SK-N-SH treated with all-trans-retinoic acid at 6 μM for 48 hours (cell line): ENCODE results near the gene PFKFB4.
"Not testable (repeated sequence)": the region's sequence is repeated elsewhere in the genome, so short reads cannot be mapped to it uniquely, and the experiment has no call there.

ENCODE experiments used
- ATAC-seq: fragments of 200-7000 bp; cut with Tn5 transposase; 3 replicates; pipeline ENCODE4 v1.9.1; 2020; ENCODE audit warnings: mild to moderate bottlenecking, moderate library complexity
- ARNTL ChIP-seq: fragments of 450-650 bp; formaldehyde crosslinking; IDR thresholded peaks from 2 replicates; pipeline ENCODE4 v1.5.0; 2020; ENCODE audit warnings: low read depth, mild to moderate bottlenecking, moderate library complexity, borderline replicate concordance
- BACH2 ChIP-seq: fragments of 250-450 bp; sonication (Bioruptor Pico); IDR thresholded peaks from 2 replicates; pipeline ENCODE4 v1.9.0; 2021; ENCODE audit warnings: mild to moderate bottlenecking, borderline replicate concordance
- CSDC2 ChIP-seq: fragments of 250-450 bp; sonication (Bioruptor Pico); IDR thresholded peaks from 2 replicates; pipeline ENCODE4 v1.5.0; 2020; ENCODE audit warnings: mild to moderate bottlenecking, moderate library complexity
- ESRRG ChIP-seq: fragments of 250-450 bp; sonication (Bioruptor Pico); IDR thresholded peaks from 2 replicates; pipeline ENCODE4 v1.6.1; 2021; ENCODE audit warnings: mild to moderate bottlenecking
- GLIS3 ChIP-seq: fragments of 250-450 bp; sonication (Bioruptor Pico); IDR thresholded peaks from 2 replicates; pipeline ENCODE4 v1.5.0; 2020; ENCODE audit warnings: mild to moderate bottlenecking, moderate library complexity
- ISL1 ChIP-seq: fragments of 250-450 bp; sonication (Bioruptor Pico); IDR thresholded peaks from 2 replicates; pipeline ENCODE4 v2.1.2; 2022; ENCODE audit warnings: mild to moderate bottlenecking, moderate library complexity
- OSR1 ChIP-seq: fragments of 250-450 bp; sonication (Bioruptor Pico); IDR thresholded peaks from 2 replicates; pipeline ENCODE4 v1.8.0; 2022; ENCODE audit warnings: moderate library complexity, mild to moderate bottlenecking, inconsistent platforms
- PPARA ChIP-seq: fragments of 250-450 bp; sonication (Bioruptor Pico); IDR thresholded peaks from 2 replicates; pipeline ENCODE4 v1.5.0; 2020; ENCODE audit warnings: mild to moderate bottlenecking, borderline replicate concordance
- TCF4 ChIP-seq: fragments of 250-450 bp; sonication (Bioruptor Pico); IDR thresholded peaks from 2 replicates; pipeline ENCODE4 v1.8.0; 2021; ENCODE audit warnings: mild to moderate bottlenecking, moderate library complexity, borderline replicate concordance
- TOX ChIP-seq: fragments of 250-450 bp; sonication (Bioruptor Pico); IDR thresholded peaks from 2 replicates; pipeline ENCODE4 v1.8.0; 2021; ENCODE audit warnings: mild to moderate bottlenecking, moderate library complexity, borderline replicate concordance
- ZC3H10 ChIP-seq: fragments of 250-450 bp; sonication (Bioruptor Pico); IDR thresholded peaks from 2 replicates; pipeline ENCODE4 v1.5.1; 2021; ENCODE audit warnings: mild to moderate bottlenecking, moderate library complexity
- ZFP3 ChIP-seq: fragments of 250-450 bp; sonication (Bioruptor Pico); IDR thresholded peaks from 2 replicates; pipeline ENCODE4 v1.5.0; 2020; ENCODE audit warnings: mild to moderate bottlenecking, moderate library complexity
- ZNF565 ChIP-seq: fragments of 450-650 bp; formaldehyde crosslinking; conservative IDR thresholded peaks from 2 replicates; pipeline ENCODE4 v1.5.0; 2020; ENCODE audit warnings: low read depth, mild to moderate bottlenecking, moderate library complexity
- ZNF70 ChIP-seq: fragments of 450-650 bp; formaldehyde crosslinking; IDR thresholded peaks from 2 replicates; pipeline ENCODE4 v1.5.0; 2020; ENCODE audit warnings: mild to moderate bottlenecking, moderate library complexity
- ZNF8 ChIP-seq: fragments of 450-650 bp; formaldehyde crosslinking; IDR thresholded peaks from 2 replicates; pipeline ENCODE4 v1.5.0; 2020; ENCODE audit warnings: mild to moderate bottlenecking, moderate library complexity
- TF ChIP-seq, protein P1 (sequence below): fragments of 250-450 bp; sonication (Bioruptor Pico); IDR thresholded peaks from 2 replicates; pipeline ENCODE4 v1.5.1; 2021; ENCODE audit warnings: mild to moderate bottlenecking, moderate library complexity
- TF ChIP-seq, protein P2 (sequence below): fragments of 250-450 bp; sonication (Bioruptor Pico); IDR thresholded peaks from 2 replicates; pipeline ENCODE4 v1.5.0; 2020; ENCODE audit warnings: mild to moderate bottlenecking, moderate library complexity
- TF ChIP-seq, protein P3 (sequence below): fragments of 250-450 bp; sonication (Bioruptor Pico); IDR thresholded peaks from 2 replicates; pipeline ENCODE4 v1.8.0; 2020; ENCODE audit warnings: mild to moderate bottlenecking, moderate library complexity, borderline replicate concordance

PFKFB4 gene

DNA sequence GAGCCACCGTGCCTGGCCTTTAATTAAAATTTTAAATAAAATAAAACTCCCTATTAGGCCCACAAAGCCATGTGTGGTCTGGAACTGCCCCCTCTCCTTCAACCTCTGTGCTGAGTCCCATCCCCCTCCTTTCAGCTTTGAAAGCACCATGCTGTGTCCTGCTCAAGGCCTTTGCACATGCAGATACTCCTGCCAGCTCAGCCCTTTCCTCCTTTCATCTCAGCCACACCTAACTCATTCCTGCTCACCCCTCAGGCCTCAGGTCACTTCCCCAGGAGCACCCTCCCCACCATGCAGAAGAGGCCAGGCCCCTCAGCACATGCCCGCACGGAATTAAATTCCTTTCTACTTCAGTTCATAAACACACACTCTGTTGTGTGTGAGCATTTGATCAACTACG lies 82.0 kb downstream of the PFKFB4 start:
- ATAC-seq, result no peak
- no peak for TF ChIP-seq GLIS3

DNA sequence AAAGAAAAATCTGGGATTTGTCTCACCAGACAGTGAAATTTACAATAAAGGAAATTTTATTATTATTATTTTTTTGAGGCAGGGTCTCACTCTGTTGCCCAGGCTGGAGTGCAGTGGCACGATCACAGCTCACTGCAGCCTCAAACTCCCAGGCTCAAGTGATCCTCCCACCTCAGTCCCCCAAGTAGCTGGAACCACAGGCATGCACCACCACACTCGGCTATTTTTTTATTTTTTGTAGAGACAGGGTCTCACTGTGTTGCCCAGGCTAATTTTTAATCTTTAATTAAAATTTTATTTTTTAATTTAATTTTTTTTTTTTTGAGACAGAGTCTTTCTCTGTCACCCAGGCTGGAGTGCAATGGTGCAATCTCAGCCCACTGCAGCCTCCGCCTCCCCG lies 82.6 kb downstream of the PFKFB4 start:
- not testable (repeated sequence) for ATAC-seq

DNA sequence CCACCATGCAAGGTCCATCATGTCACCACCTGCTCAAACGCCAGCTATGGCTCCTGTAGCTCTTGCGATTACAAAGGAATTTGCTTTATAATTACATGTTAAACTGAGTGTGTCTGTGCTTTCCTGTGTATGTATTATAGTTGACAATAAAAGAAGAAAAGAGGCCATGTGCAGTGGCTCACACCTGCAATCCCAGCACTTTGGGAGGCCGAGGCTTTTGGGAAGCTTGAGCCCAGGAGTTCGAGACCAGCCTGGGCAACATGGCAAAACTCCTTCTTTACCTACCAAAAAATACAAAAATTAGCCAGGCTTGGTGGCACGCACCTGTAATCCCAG lies 83.0 kb downstream of the PFKFB4 start:
- no peak for ATAC-seq
- TF ChIP-seq ZNF565 (CRISPR knock-in tag) (no peak), ISL1 (no peak), ZC3H10 (CRISPR knock-in tag) (no peak), TOX (CRISPR knock-in tag) (no peak), ZNF8 (no peak), ESRRG (CRISPR knock-in tag) (no peak), CSDC2 (CRISPR knock-in tag) (no peak), ZFP3 (no peak), ZNF70 (no peak), OSR1 (CRISPR knock-in tag) (no peak), PPARA (CRISPR knock-in tag) (no peak), TCF4 (no peak)
- TF ChIP-seq, protein P1, sequence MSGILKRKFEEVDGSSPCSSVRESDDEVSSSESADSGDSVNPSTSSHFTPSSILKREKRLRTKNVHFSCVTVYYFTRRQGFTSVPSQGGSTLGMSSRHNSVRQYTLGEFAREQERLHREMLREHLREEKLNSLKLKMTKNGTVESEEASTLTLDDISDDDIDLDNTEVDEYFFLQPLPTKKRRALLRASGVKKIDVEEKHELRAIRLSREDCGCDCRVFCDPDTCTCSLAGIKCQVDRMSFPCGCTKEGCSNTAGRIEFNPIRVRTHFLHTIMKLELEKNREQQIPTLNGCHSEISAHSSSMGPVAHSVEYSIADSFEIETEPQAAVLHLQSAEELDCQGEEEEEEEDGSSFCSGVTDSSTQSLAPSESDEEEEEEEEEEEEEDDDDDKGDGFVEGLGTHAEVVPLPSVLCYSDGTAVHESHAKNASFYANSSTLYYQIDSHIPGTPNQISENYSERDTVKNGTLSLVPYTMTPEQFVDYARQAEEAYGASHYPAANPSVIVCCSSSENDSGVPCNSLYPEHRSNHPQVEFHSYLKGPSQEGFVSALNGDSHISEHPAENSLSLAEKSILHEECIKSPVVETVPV, result no peak
- TF ChIP-seq, protein P2, sequence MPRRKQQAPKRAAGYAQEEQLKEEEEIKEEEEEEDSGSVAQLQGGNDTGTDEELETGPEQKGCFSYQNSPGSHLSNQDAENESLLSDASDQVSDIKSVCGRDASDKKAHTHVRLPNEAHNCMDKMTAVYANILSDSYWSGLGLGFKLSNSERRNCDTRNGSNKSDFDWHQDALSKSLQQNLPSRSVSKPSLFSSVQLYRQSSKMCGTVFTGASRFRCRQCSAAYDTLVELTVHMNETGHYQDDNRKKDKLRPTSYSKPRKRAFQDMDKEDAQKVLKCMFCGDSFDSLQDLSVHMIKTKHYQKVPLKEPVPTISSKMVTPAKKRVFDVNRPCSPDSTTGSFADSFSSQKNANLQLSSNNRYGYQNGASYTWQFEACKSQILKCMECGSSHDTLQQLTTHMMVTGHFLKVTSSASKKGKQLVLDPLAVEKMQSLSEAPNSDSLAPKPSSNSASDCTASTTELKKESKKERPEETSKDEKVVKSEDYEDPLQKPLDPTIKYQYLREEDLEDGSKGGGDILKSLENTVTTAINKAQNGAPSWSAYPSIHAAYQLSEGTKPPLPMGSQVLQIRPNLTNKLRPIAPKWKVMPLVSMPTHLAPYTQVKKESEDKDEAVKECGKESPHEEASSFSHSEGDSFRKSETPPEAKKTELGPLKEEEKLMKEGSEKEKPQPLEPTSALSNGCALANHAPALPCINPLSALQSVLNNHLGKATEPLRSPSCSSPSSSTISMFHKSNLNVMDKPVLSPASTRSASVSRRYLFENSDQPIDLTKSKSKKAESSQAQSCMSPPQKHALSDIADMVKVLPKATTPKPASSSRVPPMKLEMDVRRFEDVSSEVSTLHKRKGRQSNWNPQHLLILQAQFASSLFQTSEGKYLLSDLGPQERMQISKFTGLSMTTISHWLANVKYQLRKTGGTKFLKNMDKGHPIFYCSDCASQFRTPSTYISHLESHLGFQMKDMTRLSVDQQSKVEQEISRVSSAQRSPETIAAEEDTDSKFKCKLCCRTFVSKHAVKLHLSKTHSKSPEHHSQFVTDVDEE, result no peak
- TF ChIP-seq, protein P3, sequence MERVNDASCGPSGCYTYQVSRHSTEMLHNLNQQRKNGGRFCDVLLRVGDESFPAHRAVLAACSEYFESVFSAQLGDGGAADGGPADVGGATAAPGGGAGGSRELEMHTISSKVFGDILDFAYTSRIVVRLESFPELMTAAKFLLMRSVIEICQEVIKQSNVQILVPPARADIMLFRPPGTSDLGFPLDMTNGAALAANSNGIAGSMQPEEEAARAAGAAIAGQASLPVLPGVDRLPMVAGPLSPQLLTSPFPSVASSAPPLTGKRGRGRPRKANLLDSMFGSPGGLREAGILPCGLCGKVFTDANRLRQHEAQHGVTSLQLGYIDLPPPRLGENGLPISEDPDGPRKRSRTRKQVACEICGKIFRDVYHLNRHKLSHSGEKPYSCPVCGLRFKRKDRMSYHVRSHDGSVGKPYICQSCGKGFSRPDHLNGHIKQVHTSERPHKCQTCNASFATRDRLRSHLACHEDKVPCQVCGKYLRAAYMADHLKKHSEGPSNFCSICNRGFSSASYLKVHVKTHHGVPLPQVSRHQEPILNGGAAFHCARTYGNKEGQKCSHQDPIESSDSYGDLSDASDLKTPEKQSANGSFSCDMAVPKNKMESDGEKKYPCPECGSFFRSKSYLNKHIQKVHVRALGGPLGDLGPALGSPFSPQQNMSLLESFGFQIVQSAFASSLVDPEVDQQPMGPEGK (CRISPR knock-in tag), result no peak

DNA sequence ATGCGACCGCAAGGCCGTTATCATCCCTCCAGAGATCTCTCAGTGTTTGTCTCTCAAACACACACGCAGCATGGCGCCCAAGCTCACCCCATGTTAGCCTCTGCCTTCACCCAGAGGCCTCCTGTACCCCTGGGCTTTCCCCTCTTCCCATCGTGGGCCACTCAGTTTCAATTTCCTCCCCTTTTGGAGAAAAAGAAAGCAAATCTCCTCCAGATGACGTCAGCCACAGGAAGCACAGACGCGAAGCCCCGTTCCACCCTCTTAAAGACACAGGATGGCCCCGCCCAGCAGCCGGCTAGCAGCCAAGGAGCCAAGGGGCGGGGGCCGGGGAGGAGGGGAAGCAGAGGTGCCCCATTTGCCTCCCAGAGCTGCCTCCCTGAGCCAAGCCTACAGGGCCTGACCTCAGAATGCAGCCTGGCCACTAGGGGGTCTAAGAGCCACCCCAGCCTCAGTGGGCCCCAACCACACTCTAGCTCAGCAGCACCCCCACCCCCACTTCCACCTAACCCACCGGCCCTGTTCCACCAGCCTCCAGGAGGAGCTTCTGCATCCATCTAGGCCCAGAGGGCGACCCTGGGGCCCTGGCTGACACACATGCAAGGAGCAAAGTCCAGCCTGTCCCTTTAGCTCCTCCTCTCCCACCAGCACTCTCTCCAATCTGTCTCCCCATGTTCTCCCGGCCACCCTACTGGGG lies 83.5 kb downstream of the PFKFB4 start:
- TF ChIP-seq BACH2, result no peak
- TF ChIP-seq ARNTL (CRISPR knock-in tag), result no peak
- TF ChIP-seq ZNF70, result no peak
- TF ChIP-seq, all 23 proteins: peak for 0

DNA sequence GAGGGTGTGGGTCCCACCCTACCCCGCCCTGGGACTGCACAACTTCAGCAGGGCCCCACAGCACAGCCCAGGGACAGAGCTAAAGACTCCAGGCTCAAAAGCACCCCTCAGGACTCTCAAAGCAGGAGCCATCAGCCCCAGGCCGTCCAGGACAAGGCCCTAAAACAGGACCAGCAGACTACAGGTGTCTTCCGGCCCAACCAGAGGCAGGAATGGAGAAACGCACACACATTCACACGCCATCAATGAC lies 84.0 kb downstream of the PFKFB4 start:
- TF ChIP-seq TOX (CRISPR knock-in tag), result no peak
- TF ChIP-seq ARNTL (CRISPR knock-in tag), result no peak
- TF ChIP-seq ESRRG (CRISPR knock-in tag), result no peak
- TF ChIP-seq, protein P2, result no peak
- TF ChIP-seq ZC3H10 (CRISPR knock-in tag), result no peak
- TF ChIP-seq ISL1, result no peak
- TF ChIP-seq, protein P3 (CRISPR knock-in tag), result peak; percentile 0; the same call in 1 of the 2 replicates
- ATAC-seq, result peak; percentile 46

More for the DNA sequence above, 83.5 kb downstream of the PFKFB4 start:
- peak; percentile 89 for ATAC-seq
